ENCODE data around the gene CNTROB. TPM values are rescaled to one million over a fixed set of nuclear protein-coding genes. Genes with fewer than 3 reads are reported as not detected.

The CNTROB gene
- total RNA-seq, 1 donor from 2014 or later, result 30.2 TPM

DNA sequence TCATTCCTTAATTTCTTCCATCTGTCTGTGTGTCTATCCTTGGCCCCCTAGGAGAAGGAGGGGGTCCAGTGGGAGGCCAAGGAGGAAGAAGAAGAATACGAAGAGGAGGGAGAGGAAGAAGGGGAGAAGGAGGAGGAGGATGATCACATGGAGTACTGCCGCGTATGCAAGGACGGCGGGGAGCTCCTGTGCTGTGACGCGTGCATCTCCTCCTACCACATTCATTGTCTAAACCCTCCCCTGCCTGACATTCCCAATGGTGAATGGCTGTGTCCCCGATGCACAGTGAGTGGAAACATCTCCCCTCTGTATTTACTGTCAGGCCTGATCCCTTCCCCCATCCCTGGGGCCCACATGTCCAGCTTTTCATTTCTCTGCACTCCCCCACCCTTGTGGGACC lies 37.1 kb upstream of the CNTROB start:
- TF ChIP-seq, protein P1, sequence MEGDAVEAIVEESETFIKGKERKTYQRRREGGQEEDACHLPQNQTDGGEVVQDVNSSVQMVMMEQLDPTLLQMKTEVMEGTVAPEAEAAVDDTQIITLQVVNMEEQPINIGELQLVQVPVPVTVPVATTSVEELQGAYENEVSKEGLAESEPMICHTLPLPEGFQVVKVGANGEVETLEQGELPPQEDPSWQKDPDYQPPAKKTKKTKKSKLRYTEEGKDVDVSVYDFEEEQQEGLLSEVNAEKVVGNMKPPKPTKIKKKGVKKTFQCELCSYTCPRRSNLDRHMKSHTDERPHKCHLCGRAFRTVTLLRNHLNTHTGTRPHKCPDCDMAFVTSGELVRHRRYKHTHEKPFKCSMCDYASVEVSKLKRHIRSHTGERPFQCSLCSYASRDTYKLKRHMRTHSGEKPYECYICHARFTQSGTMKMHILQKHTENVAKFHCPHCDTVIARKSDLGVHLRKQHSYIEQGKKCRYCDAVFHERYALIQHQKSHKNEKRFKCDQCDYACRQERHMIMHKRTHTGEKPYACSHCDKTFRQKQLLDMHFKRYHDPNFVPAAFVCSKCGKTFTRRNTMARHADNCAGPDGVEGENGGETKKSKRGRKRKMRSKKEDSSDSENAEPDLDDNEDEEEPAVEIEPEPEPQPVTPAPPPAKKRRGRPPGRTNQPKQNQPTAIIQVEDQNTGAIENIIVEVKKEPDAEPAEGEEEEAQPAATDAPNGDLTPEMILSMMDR (IDR thresholded peaks at IDR 0.05), result no peak

DNA sequence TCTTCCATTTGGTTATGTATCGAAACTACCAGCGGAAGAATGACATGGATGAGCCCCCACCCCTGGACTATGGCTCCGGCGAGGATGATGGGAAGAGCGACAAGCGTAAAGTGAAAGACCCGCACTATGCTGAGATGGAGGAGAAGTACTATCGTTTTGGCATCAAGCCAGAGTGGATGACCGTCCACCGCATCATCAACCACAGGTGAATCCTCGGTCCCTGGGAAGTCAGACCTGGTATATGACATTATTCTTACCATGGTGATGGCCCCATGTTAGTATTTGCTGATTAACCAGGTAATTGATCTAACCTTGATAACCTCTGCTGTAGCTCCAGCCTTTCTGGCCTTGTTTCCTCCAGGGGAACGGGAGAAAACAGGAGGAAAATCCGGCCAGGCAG lies 34.9 kb upstream of the CNTROB start:
- DNase-seq (ENCODE audit: extremely low spot score, unreplicated experiment), result no peak
- no peaks in the 10 kb centered on the region for H3K27me3 Mint-ChIP-seq (ENCODE audit: unreplicated experiment)
- no peak overlapping the region for H3K4me3 Mint-ChIP-seq (ENCODE audit: unreplicated experiment)
- no peaks in the 10 kb centered on the region for H3K9me3 Mint-ChIP-seq (ENCODE audit: unreplicated experiment)
- no peak overlapping the region for H3K27ac Mint-ChIP-seq (ENCODE audit: unreplicated experiment)
- TF ChIP-seq, protein P1 (IDR thresholded peaks at IDR 0.05), result no peak
- peaks cover 68% of the 10 kb centered on the region for H3K36me3 Mint-ChIP-seq (ENCODE audit: unreplicated experiment)
- H3K4me1 Mint-ChIP-seq (ENCODE audit: unreplicated experiment), result no peaks in the 10 kb centered on the region

More for the DNA sequence above, 37.1 kb upstream of the CNTROB start:
- Mint-ChIP-seq H3K36me3 (ENCODE audit: unreplicated experiment) (peaks cover 63% of the 10 kb centered on the region), H3K27ac (ENCODE audit: unreplicated experiment) (no peak overlapping the region), H3K4me1 (ENCODE audit: unreplicated experiment) (no peaks in the 10 kb centered on the region), H3K27me3 (ENCODE audit: unreplicated experiment) (no peaks in the 10 kb centered on the region), H3K9me3 (ENCODE audit: unreplicated experiment) (no peaks in the 10 kb centered on the region), H3K4me3 (ENCODE audit: unreplicated experiment) (no peak overlapping the region)
- DNase-seq (ENCODE audit: extremely low spot score, unreplicated experiment), result no peak

DNA sequence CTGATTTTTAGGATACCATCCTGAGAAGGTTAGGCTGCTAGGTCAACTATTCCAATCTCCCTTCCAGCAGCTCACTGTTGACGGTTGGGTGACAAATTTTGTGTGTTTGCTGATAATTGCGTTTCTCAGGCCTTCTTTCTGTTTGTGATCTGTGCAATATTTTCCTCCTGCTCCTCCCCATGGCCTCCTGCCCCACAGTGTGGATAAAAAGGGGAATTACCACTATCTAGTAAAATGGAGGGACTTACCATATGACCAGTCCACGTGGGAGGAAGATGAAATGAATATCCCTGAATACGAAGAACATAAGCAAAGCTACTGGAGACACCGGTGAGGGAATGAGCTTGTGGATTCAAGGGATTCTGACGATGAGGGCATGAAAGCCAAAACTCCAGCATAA lies 34.2 kb upstream of the CNTROB start:
- H3K4me3 Mint-ChIP-seq (ENCODE audit: unreplicated experiment), result no peak overlapping the region
- H3K36me3 Mint-ChIP-seq (ENCODE audit: unreplicated experiment), result peaks cover 71% of the 10 kb centered on the region
- no peaks in the 10 kb centered on the region for H3K27me3 Mint-ChIP-seq (ENCODE audit: unreplicated experiment)
- peak overlapping the region; percentile 6 for H3K27ac Mint-ChIP-seq (ENCODE audit: unreplicated experiment)
- no peaks in the 10 kb centered on the region for H3K9me3 Mint-ChIP-seq (ENCODE audit: unreplicated experiment)
- no peaks in the 10 kb centered on the region for H3K4me1 Mint-ChIP-seq (ENCODE audit: unreplicated experiment)
- no peak for DNase-seq (ENCODE audit: extremely low spot score, unreplicated experiment)
- TF ChIP-seq, protein P1 (IDR thresholded peaks at IDR 0.05), result peak; percentile 41

DNA sequence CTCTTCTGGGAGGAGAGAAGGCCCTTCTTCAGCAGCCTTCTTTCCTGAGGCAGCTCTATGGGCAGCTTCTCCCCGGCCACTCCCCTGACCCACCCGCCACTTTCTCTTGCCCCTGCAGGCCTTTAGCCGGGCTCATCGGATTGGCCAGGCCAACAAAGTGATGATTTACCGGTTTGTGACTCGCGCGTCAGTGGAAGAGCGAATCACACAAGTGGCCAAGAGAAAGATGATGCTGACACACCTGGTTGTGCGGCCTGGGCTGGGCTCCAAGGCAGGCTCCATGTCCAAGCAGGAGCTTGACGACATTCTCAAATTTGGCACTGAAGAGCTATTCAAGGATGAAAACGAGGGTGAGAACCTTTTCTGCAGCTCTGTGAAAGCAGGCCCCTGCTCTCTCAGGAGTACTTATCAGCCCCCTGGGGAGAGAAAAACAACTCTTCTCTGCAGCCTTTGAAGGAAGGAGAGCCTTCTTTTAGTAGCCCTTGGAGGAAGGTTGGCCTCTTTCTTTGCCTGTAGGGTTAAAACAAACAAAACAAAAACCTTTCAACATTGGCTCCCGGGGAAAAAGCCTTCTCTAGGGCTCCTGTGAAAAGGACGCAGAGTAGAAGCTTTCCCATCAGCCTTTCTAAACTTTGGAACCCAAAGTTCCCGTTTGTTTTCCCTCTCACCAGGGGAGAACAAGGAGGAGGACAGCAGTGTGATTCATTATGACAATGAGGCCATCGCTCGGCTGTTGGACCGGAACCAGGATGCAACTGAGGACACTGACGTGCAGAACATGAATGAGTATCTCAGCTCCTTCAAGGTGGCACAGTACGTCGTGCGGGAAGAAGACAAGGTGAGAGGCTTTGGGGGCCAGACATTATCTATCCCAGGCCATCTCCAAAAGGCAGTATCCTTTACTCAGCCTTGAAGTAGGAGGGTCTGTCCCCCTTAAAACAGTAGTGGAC lies 28.6 kb upstream of the CNTROB start:
- TF ChIP-seq, protein P1 (IDR thresholded peaks at IDR 0.05), result no peak
- no peak for DNase-seq (ENCODE audit: extremely low spot score, unreplicated experiment)
- no peak overlapping the region for H3K27ac Mint-ChIP-seq (ENCODE audit: unreplicated experiment)
- H3K9me3 Mint-ChIP-seq (ENCODE audit: unreplicated experiment), result no peaks in the 10 kb centered on the region
- H3K4me1 Mint-ChIP-seq (ENCODE audit: unreplicated experiment), result no peaks in the 10 kb centered on the region
- no peak overlapping the region for H3K4me3 Mint-ChIP-seq (ENCODE audit: unreplicated experiment)
- H3K27me3 Mint-ChIP-seq (ENCODE audit: unreplicated experiment), result no peaks in the 10 kb centered on the region
- peaks cover 82% of the 10 kb centered on the region for H3K36me3 Mint-ChIP-seq (ENCODE audit: unreplicated experiment)

- TF ChIP-seq, protein P1 (IDR thresholded peaks at IDR 0.05), result no peak
- no peaks in the 10 kb centered on the region for H3K4me1 Mint-ChIP-seq (ENCODE audit: unreplicated experiment)
- H3K9me3 Mint-ChIP-seq (ENCODE audit: unreplicated experiment), result no peaks in the 10 kb centered on the region
- H3K4me3 Mint-ChIP-seq (ENCODE audit: unreplicated experiment), result no peak overlapping the region
- no peak overlapping the region for H3K27ac Mint-ChIP-seq (ENCODE audit: unreplicated experiment)
- DNase-seq (ENCODE audit: extremely low spot score, unreplicated experiment), result no peak
- H3K36me3 Mint-ChIP-seq (ENCODE audit: unreplicated experiment), result peaks cover 63% of the 10 kb centered on the region
- no peaks in the 10 kb centered on the region for H3K27me3 Mint-ChIP-seq (ENCODE audit: unreplicated experiment)
Observed at GRCh38 chr17:7909089-7909488, 22.9 kb upstream of the CNTROB start.

Measured in osteocyte (in vitro differentiated cells).